Spinal cord (tissue), 10 donors: ENCODE data around the gene C13orf46. TPM values are rescaled to one million over a fixed set of nuclear protein-coding genes. Genes with fewer than 3 reads are reported as not detected.

Experiments used
- DNase-seq, 6 donors: peaks; one replicate each; pipeline versions ENCODE4 v3.0.0 to v3.0.0-alpha.2; 2013 to 2015; ENCODE audit warnings: low spot score in 6 of 6, low read depth in 4 of 6
- H3K27ac ChIP-seq: one replicate; pipeline ENCODE4 v1.5.1; 2013; ENCODE audit warnings: low read depth, low read length, control low read depth
- H3K27me3 ChIP-seq: one replicate; pipeline ENCODE4 v1.6.1; 2013; ENCODE audit warnings: low read length; ENCODE audit not compliant: control insufficient read depth, insufficient read depth
- H3K36me3 ChIP-seq: one replicate; pipeline ENCODE4 v1.6.1; 2013; ENCODE audit warnings: low read length; ENCODE audit not compliant: control insufficient read depth, insufficient read depth
- H3K4me1 ChIP-seq: one replicate; pipeline ENCODE4 v1.6.1; 2013; ENCODE audit warnings: low read length; ENCODE audit not compliant: control insufficient read depth, insufficient read depth
- H3K4me3 ChIP-seq: one replicate; pipeline ENCODE4 v1.5.1; 2013; ENCODE audit warnings: low read depth, low read length, control low read depth
- H3K9me3 ChIP-seq: one replicate; pipeline ENCODE4 v1.6.1; 2013; ENCODE audit warnings: low read length; ENCODE audit not compliant: control insufficient read depth, insufficient read depth
- WGBS: methylation state at CpG from one replicate; pipeline ENCODE4 v1.1.5; 2013; ENCODE audit warnings: missing lambda C conversion rate; ENCODE audit not compliant: insufficient coverage; 5-methylcytosine and 5-hydroxymethylcytosine counted together
- polyA plus RNA-seq, 2 donors: library from polyadenylated mRNA; unstranded; fragments of 120-200 nt; gene quantifications; one replicate each; pipeline ENCODE4 v1.2.1, GENCODE V29; 2013; ENCODE audit not compliant: insufficient read length in 2 of 2
- total RNA-seq, 2 donors: library from RNA; depleted of rRNA in 1 of 2; stranded (reverse); fragments of 120-200 nt in 1 of 2; fragments of >200 nt in 1 of 2; gene quantifications; one replicate each; pipeline versions ENCODE4 v1.2.3 to v1.2.4, GENCODE V29; 2013 to 2014
- donor health status: healthy.

C13orf46 gene
- total and polyA plus RNA-seq, 4 donors: 0.20 to 1.1 (median 0.62) TPM

DNA sequence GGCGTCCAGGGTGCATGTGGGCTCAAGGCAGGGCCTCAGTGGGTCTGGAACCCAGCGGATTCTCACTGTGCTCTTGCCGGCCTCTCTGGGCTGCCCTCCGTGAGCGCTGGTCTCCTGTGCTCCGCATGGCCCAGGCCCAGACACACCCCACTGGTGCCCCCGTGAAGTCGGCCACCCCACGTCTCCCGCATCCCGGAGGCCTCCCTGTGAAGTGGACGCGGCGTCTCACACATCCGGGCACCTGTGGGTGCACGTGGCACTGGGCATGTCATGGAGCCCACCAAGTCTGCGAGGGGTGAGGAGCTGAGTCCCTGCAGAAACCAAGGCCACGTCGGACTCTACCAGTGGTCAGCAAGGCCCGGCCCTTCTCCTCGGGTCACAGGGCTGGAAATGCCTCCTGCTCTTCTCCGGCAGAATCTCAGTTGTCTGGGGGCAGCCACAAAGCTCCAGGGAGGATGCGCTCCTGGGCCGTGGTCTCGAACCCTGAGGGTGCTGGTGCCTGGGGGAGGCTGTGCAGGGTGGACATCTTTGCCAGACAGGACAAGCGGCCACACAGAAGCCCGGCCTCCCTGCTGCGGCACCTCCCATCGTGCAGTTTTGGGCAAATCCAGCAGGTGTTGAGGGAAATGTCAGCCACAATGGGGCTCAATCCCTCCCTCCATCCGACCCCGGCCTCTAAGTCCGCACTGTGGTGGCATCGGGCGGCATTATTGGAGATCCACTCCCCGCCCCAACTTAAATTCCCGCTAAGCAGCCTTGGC, 2.2 kb downstream of the C13orf46 start:
- WGBS: 96% methylated on average over 26 of the region's 36 CpGs
- Histone ChIP-seq H3K27me3 (no peaks in the 10 kb centered on the region), H3K4me3 (no peak overlapping the region), H3K27ac (no peak overlapping the region), H3K9me3 (no peaks in the 10 kb centered on the region), H3K4me1 (no peaks in the 10 kb centered on the region), H3K36me3 (peaks cover 94% of the 10 kb centered on the region)
- no peak for DNase-seq

GRCh38 chr13:113970810-113971470, 2.9 kb downstream of the C13orf46 start:
- no peak overlapping the region for H3K4me3 ChIP-seq
- 88% methylated on average over 12 of the region's 19 CpGs for WGBS
- H3K27ac ChIP-seq: no peak overlapping the region
- no peaks in the 10 kb centered on the region for H3K27me3 ChIP-seq
- peaks cover 92% of the 10 kb centered on the region for H3K36me3 ChIP-seq
- DNase-seq: no peak
- H3K4me1 ChIP-seq: no peaks in the 10 kb centered on the region
- no peaks in the 10 kb centered on the region for H3K9me3 ChIP-seq

DNA sequence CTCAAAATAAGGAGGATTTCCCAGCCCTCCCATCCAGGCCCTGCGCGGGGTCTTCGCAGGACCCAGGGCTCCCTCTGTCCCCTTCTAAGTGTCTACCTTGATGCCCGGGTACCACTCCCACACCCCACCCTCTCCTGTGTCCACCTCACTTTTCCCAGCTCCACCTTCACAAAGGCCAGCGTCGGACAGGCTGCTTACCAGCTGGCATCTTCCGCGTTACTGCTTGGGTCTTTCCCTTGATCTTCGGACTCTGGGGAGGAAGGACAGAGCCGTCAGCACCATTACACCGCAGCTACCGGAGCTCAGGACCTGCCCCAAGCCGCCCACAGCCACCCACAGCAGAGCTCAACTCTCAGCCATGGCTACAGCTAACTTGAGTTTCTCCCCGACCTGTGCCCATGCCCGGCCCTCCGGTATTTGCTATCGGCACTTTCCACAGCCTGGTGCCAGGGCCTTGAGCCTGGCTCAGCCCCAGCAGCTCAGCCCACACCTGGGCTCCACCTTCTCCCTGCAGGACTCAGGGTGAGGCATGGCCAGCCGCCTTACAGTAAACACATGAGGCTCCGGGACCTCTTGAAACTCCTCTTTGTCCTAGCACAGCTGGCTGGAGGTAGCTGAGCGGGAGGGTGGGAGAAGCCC, 3.8 kb downstream of the C13orf46 start:
- Histone ChIP-seq H3K4me3 (no peak overlapping the region), H3K27me3 (no peaks in the 10 kb centered on the region), H3K4me1 (no peaks in the 10 kb centered on the region), H3K27ac (no peak overlapping the region), H3K9me3 (no peaks in the 10 kb centered on the region), H3K36me3 (peaks cover 84% of the 10 kb centered on the region)
- no peak for DNase-seq
- WGBS: 94% methylated on average over 16 of the region's 20 CpGs

GRCh38 chr13:113969311-113969972, 4.4 kb downstream of the C13orf46 start:
- H3K4me3 ChIP-seq: no peak overlapping the region
- DNase-seq: no peak
- no peak overlapping the region for H3K27ac ChIP-seq
- no peaks in the 10 kb centered on the region for H3K27me3 ChIP-seq
- H3K4me1 ChIP-seq: no peaks in the 10 kb centered on the region
- 95% methylated on average over 18 of the region's 25 CpGs for WGBS
- peaks cover 81% of the 10 kb centered on the region for H3K36me3 ChIP-seq
- H3K9me3 ChIP-seq: no peaks in the 10 kb centered on the region

GRCh38 chr13:113968463-113969310, 5.2 kb downstream of the C13orf46 start:
- Histone ChIP-seq H3K36me3 (peaks cover 77% of the 10 kb centered on the region), H3K27me3 (no peaks in the 10 kb centered on the region), H3K4me3 (no peak overlapping the region), H3K27ac (no peak overlapping the region), H3K4me1 (no peaks in the 10 kb centered on the region), H3K9me3 (no peaks in the 10 kb centered on the region)
- WGBS: 96% methylated on average over 17 of the region's 17 CpGs
- DNase-seq: no peak

DNA sequence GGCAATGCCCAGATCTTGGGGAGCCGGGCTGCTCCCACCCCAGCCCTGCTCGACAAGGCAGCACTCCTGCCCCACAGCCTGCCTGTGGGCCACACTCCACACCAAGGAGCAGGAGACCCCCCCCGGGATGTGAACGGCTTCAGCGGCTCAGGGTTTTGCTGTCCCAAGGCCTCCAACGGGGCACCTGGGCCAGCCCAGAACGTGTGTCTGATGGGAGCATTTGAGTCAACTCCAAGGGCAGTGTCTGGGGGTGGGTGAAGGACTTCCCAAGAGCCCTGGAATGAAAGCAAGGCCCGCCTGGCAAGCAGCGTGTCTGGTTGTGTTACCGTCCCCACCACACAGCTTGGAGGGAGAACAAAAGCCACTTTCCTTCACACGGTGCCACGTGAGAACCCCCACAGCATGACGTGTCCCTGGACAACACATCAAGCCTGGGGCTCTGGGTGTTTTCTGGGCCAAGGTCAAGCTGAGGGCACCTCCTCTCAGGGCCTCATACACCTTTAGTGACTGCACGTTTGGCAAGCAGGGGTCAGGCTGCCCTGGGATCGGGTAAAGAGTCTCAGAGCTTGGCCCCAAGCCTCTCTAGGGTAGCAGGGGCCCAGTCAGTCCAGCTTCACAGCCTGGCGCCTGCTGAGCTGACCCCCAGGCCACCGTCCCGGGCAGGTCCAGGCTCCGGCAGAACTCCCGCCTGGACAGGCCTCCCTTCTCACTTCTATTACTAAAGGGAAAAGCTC, 6.0 kb downstream of the C13orf46 start:
- no peak overlapping the region for H3K27ac ChIP-seq
- no peaks in the 10 kb centered on the region for H3K27me3 ChIP-seq
- no peak overlapping the region for H3K4me3 ChIP-seq
- peaks cover 74% of the 10 kb centered on the region for H3K36me3 ChIP-seq
- no peaks in the 10 kb centered on the region for H3K9me3 ChIP-seq
- DNase-seq: no peak
- 88% methylated on average over 19 of the region's 20 CpGs for WGBS
- H3K4me1 ChIP-seq: no peaks in the 10 kb centered on the region

GRCh38 chr13:113967206-113967720, 6.6 kb downstream of the C13orf46 start:
- no peak for DNase-seq
- Histone ChIP-seq H3K9me3 (no peaks in the 10 kb centered on the region), H3K27ac (no peak overlapping the region), H3K36me3 (peaks cover 68% of the 10 kb centered on the region), H3K27me3 (no peaks in the 10 kb centered on the region), H3K4me3 (no peak overlapping the region), H3K4me1 (no peaks in the 10 kb centered on the region)
- WGBS: 87% methylated on average over 4 of the region's 9 CpGs

DNA sequence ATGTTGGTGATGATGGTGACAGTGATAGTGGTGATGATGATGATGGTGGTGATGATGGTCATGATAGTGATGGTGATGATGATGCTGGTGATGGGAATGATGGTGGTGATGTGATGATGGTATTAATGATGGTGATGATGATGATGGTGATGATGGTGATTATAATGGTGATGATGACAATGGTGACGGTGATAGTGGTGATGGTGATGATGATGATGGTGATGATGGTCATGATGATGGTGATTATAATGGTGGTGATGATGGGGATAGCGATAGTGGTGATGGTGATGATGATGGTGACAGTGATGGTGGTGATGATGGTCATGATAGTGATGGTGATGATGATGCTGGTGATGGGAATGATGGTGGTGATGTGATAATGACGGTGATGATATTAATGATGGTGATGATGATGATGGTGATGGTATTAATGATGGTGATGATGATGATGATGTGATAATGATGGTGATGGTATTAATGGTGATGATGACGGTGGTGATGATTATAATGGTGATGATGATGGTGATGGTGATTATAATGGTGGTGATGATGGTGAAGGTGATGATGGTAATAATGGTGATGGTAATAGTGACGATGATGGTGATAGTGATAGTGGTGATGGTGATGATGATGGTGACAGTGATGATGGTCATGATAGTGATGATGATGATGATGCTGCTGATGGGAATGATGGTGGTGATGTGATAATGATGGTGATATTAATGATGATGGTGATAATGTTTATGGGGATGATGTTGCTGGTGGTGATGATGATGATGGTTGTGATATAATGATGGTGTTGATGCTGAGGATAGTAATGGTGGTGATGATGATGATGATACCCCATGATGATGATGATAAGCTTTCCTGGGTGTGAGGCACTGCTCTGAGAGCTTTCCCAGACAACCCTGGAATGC, 7.7 kb downstream of the C13orf46 start:
- H3K27me3 ChIP-seq: no peaks in the 10 kb centered on the region
- H3K9me3 ChIP-seq: no peaks in the 10 kb centered on the region
- no peak overlapping the region for H3K4me3 ChIP-seq
- no peak overlapping the region for H3K27ac ChIP-seq
- peaks cover 58% of the 10 kb centered on the region for H3K36me3 ChIP-seq
- H3K4me1 ChIP-seq: no peaks in the 10 kb centered on the region
- no peak for DNase-seq
- 100% methylated on average over 5 of the region's 5 CpGs for WGBS
